K562 (cell line): ENCODE results near the gene COX4I2. TPM values are rescaled to one million over a fixed set of nuclear protein-coding genes. Genes with fewer than 3 reads are reported as not detected.

Source experiments
- ATAC-seq: fragments of 200-7000 bp; cut with Tn5 transposase; 3 replicates; pipeline ENCODE4 v1.9.1; 2020; ENCODE audit warnings: moderate library complexity
- BruUV-seq: library from RNA; stranded (reverse); fragments of 400-500 nt; replicated peaks from 2 replicates; lab custom pipeline; 2021; lab: Mats Ljungman, UMichigan
- CTCF ChIA-PET: fragments of 300-600 bp; formaldehyde crosslinking; extraction: SDS; loops from one replicate; lab custom pipeline; 2021; ENCODE audit warnings: low intra/inter-chr PET ratio; lab: Yijun Ruan, JAX
- POLR2A ChIA-PET: fragments of 300-600, 350-650 bp; sonication (Branson Sonifier 250); formaldehyde crosslinking; extraction: SDS; loops from one replicate; lab custom pipeline; 2021; ENCODE audit warnings: antibody characterized with exemption, inconsistent platforms; lab: Yijun Ruan, JAX
- DNase-seq, 4 experiments: peaks; one replicate each; pipeline versions ENCODE4 v3.0.0 to v3.0.0-alpha.2; 2011 to 2018; ENCODE audit warnings: low spot score in 3 of 4, mixed read lengths in 3 of 4; ENCODE audit errors: extremely low read depth in 1 of 4
- FAIRE-seq: peaks from 2 replicates; lab custom pipeline; 2011; peaks lifted over from hg19 to GRCh38; lab: Jason Lieb, UNC
- H2AFZ ChIP-seq: 2 replicates; pipeline ENCODE4 v1.6.0; 2011; ENCODE audit warnings: low read depth, low read length, control low read depth, inconsistent platforms
- H3K27ac ChIP-seq: fragments of 200-600 bp; 3 replicates; pipeline ENCODE4 v1.8.0; 2011; ENCODE audit warnings: low read depth, mild to moderate bottlenecking, control low read depth, inconsistent platforms, low read length, moderate library complexity, mixed read lengths; ENCODE audit errors: extremely low read depth
- H3K27me3 ChIP-seq, 2 experiments: fragments of 300-600 bp in 1 of 2; 2 replicates in 1 of 2; 3 replicates in 1 of 2; pipeline versions ENCODE4 v1.6.0 to v1.8.0; 2011; ENCODE audit warnings: inconsistent platforms in 2 of 2, low read length in 2 of 2, mild to moderate bottlenecking in 1 of 2, mixed read lengths in 1 of 2, moderate library complexity in 1 of 2; ENCODE audit not compliant: control insufficient read depth in 2 of 2, insufficient read depth in 2 of 2
- H3K36me3 ChIP-seq: fragments of 300-600 bp; 3 replicates; pipeline ENCODE4 v1.8.0; 2011; ENCODE audit warnings: mild to moderate bottlenecking, low read length, inconsistent platforms; ENCODE audit not compliant: control insufficient read depth, insufficient read depth
- H3K4me1 ChIP-seq, 2 experiments: fragments of 200-600 bp in 1 of 2; replicated peaks in 1 of 2; 2 replicates in 1 of 2; 3 replicates in 1 of 2; pipeline versions ENCODE4 v1.5.1 to v1.8.0; 2011; ENCODE audit warnings: inconsistent platforms in 2 of 2, low read length in 2 of 2, mild to moderate bottlenecking in 1 of 2, mixed read lengths in 1 of 2, moderate library complexity in 1 of 2; ENCODE audit not compliant: control insufficient read depth in 2 of 2, insufficient read depth in 2 of 2
- H3K4me2 ChIP-seq: 2 replicates; pipeline ENCODE4 v1.6.1; 2011; ENCODE audit warnings: low read length, control low read depth, inconsistent platforms, mixed read lengths; ENCODE audit not compliant: insufficient read depth
- H3K4me3 ChIP-seq: fragments of 200-600 bp; sonication (generic), shearing (Covaris generic); 2 replicates; pipeline ENCODE4 v1.5.1; 2016; ENCODE audit warnings: control low read depth, inconsistent platforms
- H3K79me2 ChIP-seq: fragments of 200-600 bp; 3 replicates; pipeline ENCODE4 v1.8.0; 2011; ENCODE audit warnings: low read length, inconsistent platforms; ENCODE audit not compliant: control insufficient read depth, insufficient read depth
- H3K9ac ChIP-seq, 2 experiments: 2 replicates each; pipeline versions ENCODE4 v1.6.0 to v1.6.1; 2011; ENCODE audit warnings: low read depth in 2 of 2, low read length in 2 of 2, control low read depth in 1 of 2, inconsistent platforms in 1 of 2, mild to moderate bottlenecking in 1 of 2, mixed read lengths in 1 of 2; ENCODE audit not compliant: insufficient read depth in 1 of 2
- H3K9me1 ChIP-seq: one replicate; pipeline ENCODE4 v1.6.0; 2011; ENCODE audit warnings: inconsistent platforms, mild to moderate bottlenecking, low read length, moderate library complexity; ENCODE audit not compliant: control insufficient read depth, insufficient read depth
- H3K9me3 ChIP-seq: replicated peaks from 2 replicates; pipeline ENCODE4 v1.5.1; 2011; ENCODE audit warnings: low read depth, low read length, inconsistent platforms; ENCODE audit not compliant: control insufficient read depth, insufficient read depth
- H4K20me1 ChIP-seq: replicated peaks from 2 replicates; pipeline ENCODE4 v1.6.1; 2011; ENCODE audit warnings: low read length, inconsistent platforms, mixed read lengths; ENCODE audit not compliant: control insufficient read depth, insufficient read depth
- ARID1B ChIP-seq: fragments of 450-650 bp; IDR thresholded peaks from 2 replicates; pipeline ENCODE4 v1.6.1; 2016; ENCODE audit warnings: antibody characterized with exemption, mild to moderate bottlenecking, inconsistent platforms
- BCOR ChIP-seq: fragments of 450-650 bp; IDR thresholded peaks from 2 replicates; pipeline ENCODE4 v1.6.1; 2016
- CEBPB ChIP-seq: fragments of 450-650 bp; IDR thresholded peaks from 2 replicates; pipeline ENCODE4 v1.6.1; 2016; ENCODE audit warnings: missing genetic modification characterization, missing compliant biosample characterization
- ESRRA ChIP-seq: fragments of 450-650 bp; IDR thresholded peaks from 2 replicates; pipeline ENCODE4 v1.6.1; 2014; ENCODE audit warnings: low read depth, mild to moderate bottlenecking, moderate library complexity, borderline replicate concordance
- HES1 ChIP-seq: fragments of 450-650 bp; IDR thresholded peaks from 2 replicates; pipeline ENCODE4 v1.6.1; 2016; ENCODE audit warnings: low read depth, mild to moderate bottlenecking, moderate library complexity
- HMG20B ChIP-seq: fragments of 250-450 bp; sonication (Bioruptor Pico); IDR thresholded peaks from 2 replicates; pipeline ENCODE4 v1.5.0; 2021; ENCODE audit warnings: mild to moderate bottlenecking
- MEF2A ChIP-seq: IDR thresholded peaks from 2 replicates; pipeline ENCODE4 v1.6.1; 2011; ENCODE audit warnings: low read depth, mild to moderate bottlenecking, low read length, moderate library complexity; ENCODE audit not compliant: control insufficient read depth
- MLLT1 ChIP-seq, 2 experiments: fragments of 450-650 bp; IDR thresholded peaks; 2 replicates each; pipeline ENCODE4 v1.6.1; 2016
- PTRF ChIP-seq: fragments of 450-650 bp; IDR thresholded peaks from 2 replicates; pipeline ENCODE4 v1.6.1; 2016; ENCODE audit warnings: mild to moderate bottlenecking, missing genetic modification characterization, missing compliant biosample characterization
- RHOXF2B ChIP-seq: fragments of 250-450 bp; sonication (Bioruptor Pico); conservative IDR thresholded peaks from 2 replicates; pipeline ENCODE4 v1.5.1; 2021
- SMARCA5 ChIP-seq: fragments of 450-650 bp; IDR thresholded peaks from 2 replicates; pipeline ENCODE4 v1.6.1; 2016
- SMARCE1 ChIP-seq: fragments of 450-650 bp; IDR thresholded peaks from 2 replicates; pipeline ENCODE4 v1.7.1; 2016; ENCODE audit warnings: mild to moderate bottlenecking
- SPI1 ChIP-seq: IDR thresholded peaks from 2 replicates; pipeline ENCODE4 v1.6.1; 2011; ENCODE audit warnings: low read depth, low read length, control low read depth, borderline replicate concordance
- SUPT5H ChIP-seq: fragments of 450-650 bp; IDR thresholded peaks from 2 replicates; pipeline ENCODE4 v1.6.1; 2016
- TAF7 ChIP-seq: fragments of 450-650 bp; IDR thresholded peaks from 2 replicates; pipeline ENCODE4 v1.6.1; 2016; ENCODE audit warnings: missing genetic modification characterization, missing compliant biosample characterization
- ZFP36 ChIP-seq: fragments of 150-350 bp; IDR thresholded peaks from 2 replicates; pipeline ENCODE4 v1.6.1; 2018; ENCODE audit warnings: low read length, low read depth; ENCODE audit not compliant: partially characterized antibody
- ZFX ChIP-seq: sonication (generic); formaldehyde crosslinking; IDR thresholded peaks from 2 replicates; pipeline ENCODE4 v1.8.0; 2022; ENCODE audit warnings: mild to moderate bottlenecking, missing genetic modification reagents, moderate library complexity
- ZNF384 ChIP-seq: IDR thresholded peaks from 2 replicates; pipeline ENCODE4 v1.6.1; 2012; ENCODE audit warnings: low read depth, low read length, improper control_type of control experiment
- ZNF41 ChIP-seq: fragments of 250-450 bp; sonication (Bioruptor Pico); conservative IDR thresholded peaks from 2 replicates; pipeline ENCODE4 v1.4.0; 2020; ENCODE audit warnings: mild to moderate bottlenecking
- ZNF780A ChIP-seq: fragments of 250-450 bp; sonication (Bioruptor Pico); IDR thresholded peaks from 2 replicates; pipeline ENCODE4 v1.5.0; 2021; ENCODE audit warnings: mild to moderate bottlenecking
- WGBS: fragments of 100-300 bp; shearing (Covaris generic); methylation state at CpG from one replicate; pipeline ENCODE4 v1.1.6; 2016; ENCODE audit warnings: low coverage, mixed read lengths; ENCODE audit not compliant: insufficient coverage; ENCODE audit errors: missing lambda C conversion rate; 5-methylcytosine and 5-hydroxymethylcytosine counted together
- in situ Hi-C: fragments of 300-500 bp; cut with MboI; formaldehyde crosslinking; loops from 4 replicates; pipeline ENCODE4 v1.15.0; 2018; ENCODE audit warnings: inconsistent platforms, mixed read lengths
- intact Hi-C: fragments of 100-400 bp; cut with micrococcal nuclease; formaldehyde crosslinking; loops from 2 replicates; pipeline ENCODE4 v1.14.2; 2022
- polyA plus RNA-seq, 8 experiments: library from polyadenylated mRNA; depleted of rRNA in 4 of 8; stranded (reverse) in 5 of 8; unstranded in 3 of 8; fragments of >200 nt; fragmentation: Nextera tagmentation in 2 of 8; fragmentation: Illumina TruSeq in 1 of 8; extraction: Ambion mirVana in 2 of 8; extraction: Trizol in 1 of 8; gene quantifications; 2 replicates each; pipeline versions ENCODE4 v1.2.1 to v1.2.3, GENCODE V29; 2011 to 2014; ENCODE audit warnings: inconsistent platforms in 1 of 8, missing spikeins in 1 of 8
- total RNA-seq, 7 experiments: library from RNA; depleted of rRNA in 6 of 7; stranded (reverse); fragments of >200 nt in 6 of 7; fragmentation: Illumina TruSeq in 2 of 7; extraction: Trizol in 2 of 7; gene quantifications; 2 replicates each; pipeline versions ENCODE4 v1.2.1 to v1.2.3, GENCODE V29; 2011 to 2021; ENCODE audit warnings: low replicate concordance in 1 of 7
- TF ChIP-seq, protein P1 (sequence below), 2 experiments: fragments of 450-650 bp in 1 of 2; sonication (generic) in 1 of 2; formaldehyde crosslinking; conservative IDR thresholded peaks; 2 replicates each; pipeline versions ENCODE4 v1.4.0 to v1.8.1; 2020 to 2022; ENCODE audit warnings: mild to moderate bottlenecking in 1 of 2, missing genetic modification reagents in 1 of 2

Gene COX4I2
- total and polyA plus RNA-seq, 9 of the 15 experiments (the other 6 are each of a cell fraction or from before 2014, with no cell fraction given) = not detected

DNA sequence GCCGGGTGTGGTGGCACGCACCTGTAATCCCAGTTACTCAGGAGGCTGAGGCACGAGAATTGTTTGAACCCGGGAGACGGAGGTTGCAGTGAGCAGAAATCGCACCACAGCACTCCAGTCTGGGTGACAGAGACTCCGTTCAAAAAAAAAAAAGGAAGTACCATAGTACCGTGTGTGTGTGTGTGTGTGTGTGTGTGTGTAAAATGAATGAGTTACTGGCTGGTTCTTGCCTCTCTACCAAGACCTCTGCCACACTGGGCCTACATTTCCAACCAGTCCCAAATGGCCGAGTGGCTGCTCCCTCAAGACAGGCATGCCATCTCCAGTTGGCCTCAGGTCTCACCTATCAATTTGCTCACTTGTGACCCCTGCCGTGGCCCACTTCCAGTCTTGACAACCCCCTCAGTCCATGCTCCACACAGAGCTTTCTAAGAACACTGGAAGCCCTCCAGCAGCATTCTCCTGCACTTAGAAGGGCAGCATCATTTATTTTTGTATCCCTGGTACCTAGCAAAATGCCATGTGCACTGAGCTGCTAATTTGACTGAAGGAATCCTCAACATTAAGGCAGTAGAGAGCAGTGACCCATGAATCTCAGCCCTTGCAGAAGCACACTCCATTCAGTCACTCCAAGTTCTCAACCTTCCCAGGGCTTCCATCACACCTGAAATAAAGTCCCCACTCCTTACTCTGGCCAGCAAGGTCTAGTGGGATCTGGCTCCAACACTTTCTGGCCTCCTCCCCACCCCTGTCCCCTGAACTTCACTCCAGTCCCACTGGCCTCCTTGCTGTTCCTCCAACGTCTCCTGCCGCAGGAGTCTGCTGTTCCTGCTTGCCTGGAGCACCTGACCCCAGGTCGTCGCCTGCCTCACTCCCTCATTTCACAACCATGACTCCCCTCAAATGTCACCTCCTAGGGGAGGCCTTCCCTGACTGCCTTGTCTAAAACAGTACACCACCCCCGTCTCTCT lies 29.9 kb downstream of the COX4I2 start:
- CTCF ChIA-PET = no interaction called here
- peak overlapping the region; percentile 5; the same call in 1 of the 2 replicates for H3K4me2 ChIP-seq
- no peak overlapping the region for H2AFZ ChIP-seq
- ATAC-seq = no peak
- DNase-seq = peak in 1 of 4 experiments; percentile 35
- no peaks in the 10 kb centered on the region for H3K9me1 ChIP-seq
- no peak for TF ChIP-seq ZNF41 (CRISPR knock-in tag)
- peak; percentile 56; the same call in 1 of the 2 replicates for TF ChIP-seq SMARCE1
- no peak for TF ChIP-seq RHOXF2B (CRISPR knock-in tag)
- peak; percentile 40; the same call in 1 of the 2 replicates for TF ChIP-seq CEBPB (tag)
- 0 out of 2 replicates have a peak, but pooled peaks have one; percentile 8 for TF ChIP-seq TAF7 (tag)
- TF ChIP-seq ZNF780A = no peak
- no peak for TF ChIP-seq HES1
- peak; percentile 52; the same call in 1 of the 2 replicates for TF ChIP-seq PTRF (tag)
- TF ChIP-seq SUPT5H = 0 out of 2 replicates have a peak, but pooled peaks have one; percentile 26
- 0 out of 2 replicates have a peak, but pooled peaks have one; percentile 26 for TF ChIP-seq ZFX (CRISPR knock-in tag)
- TF ChIP-seq, protein P1, sequence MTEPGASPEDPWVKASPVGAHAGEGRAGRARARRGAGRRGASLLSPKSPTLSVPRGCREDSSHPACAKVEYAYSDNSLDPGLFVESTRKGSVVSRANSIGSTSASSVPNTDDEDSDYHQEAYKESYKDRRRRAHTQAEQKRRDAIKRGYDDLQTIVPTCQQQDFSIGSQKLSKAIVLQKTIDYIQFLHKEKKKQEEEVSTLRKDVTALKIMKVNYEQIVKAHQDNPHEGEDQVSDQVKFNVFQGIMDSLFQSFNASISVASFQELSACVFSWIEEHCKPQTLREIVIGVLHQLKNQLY (CRISPR knock-in tag; conservative IDR thresholded peaks at IDR 0.05) = no peak
- TF ChIP-seq ARID1B = peak; percentile 10; the same call in 1 of the 2 replicates
- no peak for TF ChIP-seq MEF2A
- TF ChIP-seq ZFP36 = peak; percentile 92
- peak in 1 of 2 experiments; percentile 50; a peak in 1 of 4 replicates for TF ChIP-seq MLLT1 (IDR thresholded peaks at IDR 0.05)
- TF ChIP-seq SMARCA5 = peak; percentile 84
- no peak for TF ChIP-seq ESRRA
- peak; percentile 54; the same call in 1 of the 2 replicates for TF ChIP-seq SPI1
- peak; percentile 72 for TF ChIP-seq ZNF384
- TF ChIP-seq BCOR = peak; percentile 56
- no peak for TF ChIP-seq HMG20B (CRISPR knock-in tag)
- 66% methylated on average over 10 of the region's 15 CpGs for WGBS
- FAIRE-seq = peak; percentile 67
- POLR2A ChIA-PET = interaction anchor here (1.1 kb wide), 2 partner anchors 8 to 55 kb away, joined by 3 to 4 read pairs; partner anchors contain the start of gene BCL2L1
- H3K27me3 ChIP-seq = no peaks in the 10 kb centered on the region
- peak overlapping the region; percentile 7 to 79; a peak in 3 of 4 replicates for H3K9ac ChIP-seq
- no peaks in the 10 kb centered on the region for H3K9me3 ChIP-seq
- H4K20me1 ChIP-seq = no peaks in the 10 kb centered on the region
- intact Hi-C loops (no loop called here), in situ Hi-C loops (loop anchor here (10.0 kb wide), 1 partner anchor 57 kb away; the partner anchor contains the start of gene BCL2L1)
- H3K4me3 ChIP-seq = no peak overlapping the region
- H3K36me3 ChIP-seq = peaks cover 82% of the 10 kb centered on the region
- H3K79me2 ChIP-seq = peaks cover 84% of the 10 kb centered on the region
- H3K4me1 ChIP-seq = peaks cover 85 to 87% of the 10 kb centered on the region in 2 experiments
- peak overlapping the region; percentile 37 for H3K27ac ChIP-seq
- no TSS peak for BruUV-seq
